Measurements from ENCODE around the gene CAPN2.
"Not testable (repeated sequence)": the region's sequence is repeated elsewhere in the genome, so short reads cannot be mapped to it uniquely, and the experiment has no call there.

CAPN2 gene

DNA sequence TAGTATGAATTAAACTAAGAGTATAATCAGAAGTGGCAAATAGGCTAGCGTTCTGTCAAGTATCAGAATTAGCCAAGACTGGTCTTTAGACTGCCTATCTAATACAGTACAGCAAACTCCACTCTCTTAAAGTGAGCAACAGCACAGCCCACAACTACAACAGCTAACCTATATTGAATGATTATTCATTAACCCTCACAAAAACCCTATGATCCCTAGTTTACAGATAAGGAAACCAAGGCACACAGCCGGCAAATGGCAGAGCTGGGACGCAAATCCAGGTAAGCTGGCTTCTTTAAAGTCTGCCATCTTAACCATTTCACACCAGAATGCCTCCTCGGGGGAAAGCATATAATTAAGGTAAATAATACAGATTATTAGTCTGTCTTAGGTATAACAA, 81.4 kb downstream of the CAPN2 start:
- no peak for DNase-seq

DNA sequence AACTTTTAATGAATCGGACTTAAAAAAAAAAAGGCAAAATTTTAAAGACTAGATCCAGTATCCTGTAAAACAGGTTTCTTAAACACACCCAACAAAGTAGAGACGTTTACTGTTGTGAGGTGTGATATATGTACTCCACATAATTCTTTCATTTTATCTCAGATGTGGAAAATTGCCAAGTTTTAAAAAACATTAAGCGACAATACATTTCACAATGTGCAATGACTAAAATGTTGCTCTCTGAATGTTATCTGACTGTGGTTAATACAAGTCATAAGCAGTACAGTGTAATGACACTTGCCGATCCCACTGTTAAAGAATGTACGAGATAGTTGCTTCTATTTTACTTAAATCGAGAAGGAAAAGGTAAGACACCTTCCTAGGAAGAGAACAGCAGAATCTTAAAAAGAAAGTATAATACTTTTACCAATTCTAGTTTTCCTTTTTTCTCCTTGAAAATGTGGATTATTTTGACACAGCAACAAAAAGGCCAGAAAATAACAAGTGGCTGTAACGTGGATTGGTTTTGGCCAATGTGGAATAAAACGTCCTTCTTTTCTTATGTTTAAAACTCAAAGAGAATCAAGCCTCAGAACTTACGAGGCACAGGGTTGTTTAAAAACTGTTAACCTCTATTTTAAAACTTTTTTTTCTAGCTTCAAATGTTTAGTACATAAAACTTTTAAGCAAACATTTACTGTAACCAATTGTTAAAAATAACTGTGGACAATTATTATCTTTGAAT, 82.0 kb downstream of the CAPN2 start:
- peak; percentile 75 for DNase-seq

DNA sequence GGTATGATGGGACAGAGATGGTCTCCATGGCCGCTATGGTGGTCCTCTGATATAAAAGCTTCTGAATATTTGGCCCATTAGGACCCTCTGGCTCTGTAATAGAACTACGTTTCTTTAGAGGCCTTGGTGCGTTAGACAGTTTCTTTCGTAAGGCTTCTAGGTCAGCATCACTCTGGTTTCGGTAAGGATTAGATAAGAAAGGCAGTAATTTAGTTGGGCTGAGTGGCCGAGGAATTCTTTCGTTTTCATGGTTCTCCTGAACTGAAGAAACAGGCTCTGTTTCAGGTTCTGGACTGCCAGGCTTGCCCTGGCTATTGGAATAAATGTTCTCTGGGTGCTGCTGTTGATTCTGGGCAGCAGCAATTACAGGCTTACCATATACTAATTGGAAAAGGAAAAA, 83.9 kb downstream of the CAPN2 start:
- DNase-seq = no peak

DNA sequence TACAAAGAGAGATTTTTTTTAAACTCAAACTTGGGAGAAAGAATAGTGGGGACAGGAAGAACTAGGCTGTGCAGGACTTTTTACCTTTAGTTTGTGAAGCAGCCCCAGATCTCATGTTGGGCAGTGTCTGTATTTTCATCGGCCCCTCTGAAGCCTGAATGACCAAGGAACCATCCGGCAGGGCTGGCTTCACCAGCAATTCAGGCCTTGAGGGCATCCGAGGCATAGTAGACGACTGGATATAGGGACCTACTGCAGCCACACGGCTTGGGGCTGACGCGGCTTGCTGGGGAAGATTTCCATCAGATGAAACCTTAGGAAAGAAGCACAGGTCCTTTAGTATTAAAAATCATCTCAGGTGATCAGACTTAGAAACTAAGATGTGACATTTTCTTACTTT, 89.7 kb downstream of the CAPN2 start:
- no peak for DNase-seq

DNA sequence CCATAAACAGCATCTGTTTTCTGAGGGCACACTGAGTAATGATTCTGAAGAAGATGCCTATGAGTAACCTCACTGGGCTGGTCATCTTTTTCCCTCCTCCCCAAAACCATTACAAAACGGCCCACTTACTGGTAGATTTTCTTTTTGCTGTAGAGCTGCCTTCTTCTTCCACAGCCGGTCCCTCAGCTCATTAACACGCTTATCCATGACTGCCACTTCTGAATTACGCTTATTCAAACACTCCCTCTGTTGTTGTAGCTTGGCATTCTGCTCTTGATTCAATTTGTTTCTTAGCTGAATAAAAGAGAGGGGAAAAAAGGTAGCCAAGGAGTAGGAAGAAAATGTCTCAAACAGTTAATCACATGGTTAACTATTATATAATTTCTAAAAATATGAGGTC, 90.3 kb downstream of the CAPN2 start:
- no peak for DNase-seq

DNA sequence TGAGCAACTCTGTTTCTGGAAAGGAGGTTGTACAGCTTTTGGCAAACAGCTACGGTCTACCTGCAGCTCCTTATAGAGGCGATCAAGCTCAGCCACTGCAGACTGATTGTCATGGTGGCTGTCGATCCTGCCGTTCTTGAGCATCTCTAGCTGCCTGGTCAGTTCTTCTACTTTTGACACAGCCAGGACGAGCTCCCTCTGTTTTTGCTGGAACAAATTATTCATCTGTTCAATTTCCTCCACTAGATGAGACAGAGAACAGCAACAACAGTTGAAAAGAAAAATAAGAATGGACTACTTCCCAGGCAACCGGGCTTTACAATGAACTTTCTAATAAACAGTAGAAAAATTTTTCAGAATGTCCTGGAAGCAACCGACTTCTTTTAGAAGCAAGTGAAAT, 90.9 kb downstream of the CAPN2 start:
- DNase-seq = no peak

DNA sequence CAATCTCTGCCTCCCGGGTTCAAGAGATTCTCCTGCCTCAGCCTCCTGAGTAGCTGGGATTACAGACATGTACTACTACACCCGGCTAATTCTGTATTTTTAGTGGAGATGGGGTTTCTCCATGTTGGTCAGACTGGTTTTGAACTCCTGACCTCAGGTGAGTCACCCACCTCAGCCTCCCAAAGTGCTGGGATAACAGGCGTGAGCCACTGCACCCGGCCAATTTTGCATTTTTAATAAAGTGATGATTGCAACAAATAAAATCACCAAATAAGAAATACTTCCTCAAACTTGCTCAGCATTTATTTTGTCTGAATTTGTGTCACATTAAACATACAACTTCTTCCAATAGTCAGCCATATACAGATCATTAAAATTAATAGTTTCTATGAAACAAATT, 97.6 kb downstream of the CAPN2 start:
- not testable (repeated sequence) for DNase-seq

DNA sequence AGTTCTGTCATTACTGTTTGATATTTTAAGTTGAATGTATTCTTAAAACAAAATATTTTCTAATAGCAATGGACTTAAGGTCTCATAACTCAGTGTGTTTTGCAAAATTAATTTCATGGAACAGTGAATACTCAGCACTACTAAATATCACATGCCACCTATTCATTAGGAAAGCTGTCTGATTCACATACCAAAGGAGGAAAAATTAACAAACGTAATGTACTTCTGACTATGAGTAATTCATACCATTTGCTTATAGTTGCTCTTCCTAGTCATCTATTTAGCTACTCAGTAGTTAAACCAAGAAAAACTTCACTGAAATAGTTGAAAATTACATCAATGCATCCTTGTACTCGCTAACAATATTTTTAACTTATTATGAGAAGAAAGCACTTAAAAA, 98.2 kb downstream of the CAPN2 start:
- no peak for DNase-seq

DNA sequence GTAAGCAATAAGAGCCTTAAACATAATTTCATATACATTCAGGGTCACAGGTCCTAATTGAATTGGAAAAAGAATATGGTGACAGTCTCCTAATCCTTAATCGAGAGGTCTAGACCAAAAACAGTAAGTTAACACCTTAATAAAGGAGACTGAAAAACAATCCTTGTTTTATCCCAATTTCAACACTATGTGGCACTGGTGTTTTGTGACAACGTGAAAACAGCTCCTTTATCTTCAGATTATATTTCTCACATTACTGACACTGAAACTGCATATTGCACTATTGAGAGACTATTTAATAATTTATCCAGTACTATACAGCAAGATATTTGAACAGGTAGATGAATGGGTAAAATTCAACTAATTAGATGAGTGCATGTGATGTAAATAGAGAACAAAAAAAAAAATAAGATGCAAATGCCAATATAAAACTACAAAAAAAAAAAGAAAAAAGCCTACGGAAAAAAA, 99.3 kb downstream of the CAPN2 start:
- peak; percentile 77 for DNase-seq

DNA sequence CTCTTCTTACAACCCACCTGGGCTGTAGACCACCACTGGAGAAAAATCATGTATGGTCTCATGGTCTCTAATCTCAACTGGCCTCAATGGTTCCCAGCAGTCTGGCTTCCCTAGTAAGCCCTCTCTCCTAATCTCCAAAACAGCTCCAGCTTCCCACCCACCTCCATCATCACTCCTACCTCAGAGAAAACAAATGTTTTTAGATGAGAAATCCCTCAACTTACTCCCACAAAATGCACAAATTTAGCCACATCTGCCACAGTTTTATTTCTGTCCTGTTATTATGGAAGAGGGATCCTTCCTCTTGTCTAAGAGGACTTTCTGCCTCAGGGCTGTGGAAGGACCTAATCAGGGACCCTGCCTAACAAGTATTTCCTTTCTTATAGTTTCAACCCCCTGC, 101.3 kb downstream of the CAPN2 start:
- DNase-seq = no peak

DNA sequence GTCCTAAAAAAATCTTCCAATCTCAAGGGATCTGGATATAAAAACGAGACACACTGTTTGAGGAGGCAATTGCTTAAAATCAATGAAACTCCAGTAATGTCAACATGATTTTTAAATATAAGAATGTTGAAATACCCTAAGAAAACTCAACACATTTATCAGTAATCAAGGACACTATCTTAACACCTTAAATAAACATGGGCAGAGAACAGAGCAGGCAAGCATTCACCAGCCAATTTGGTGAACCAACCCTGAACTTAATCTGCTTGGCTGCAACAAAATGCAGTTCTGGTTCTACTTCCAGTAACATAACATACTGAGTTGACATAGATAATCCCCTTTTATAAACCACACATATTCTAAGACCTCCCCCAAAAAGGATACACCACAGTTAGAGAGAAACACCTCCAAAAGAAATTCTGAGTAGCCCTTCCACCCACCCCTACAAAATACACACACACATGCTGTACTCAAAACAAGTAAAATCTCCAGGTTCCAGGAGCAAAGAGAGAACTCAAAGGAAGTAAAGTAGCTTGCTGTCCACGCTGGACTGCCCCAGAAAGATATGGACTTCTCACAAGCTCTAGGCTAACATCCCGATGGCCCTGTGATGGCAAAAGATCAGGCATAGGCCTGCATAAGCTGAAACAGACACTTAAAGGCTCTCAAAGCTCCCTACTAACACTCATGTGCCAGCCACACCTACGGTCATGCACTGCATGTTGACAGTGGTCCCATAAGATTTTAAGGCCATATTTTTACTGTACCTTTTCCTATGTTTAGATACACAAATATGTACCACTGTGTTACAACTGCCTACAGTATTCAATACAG, 102.9 kb downstream of the CAPN2 start:
- no peak for DNase-seq

DNA sequence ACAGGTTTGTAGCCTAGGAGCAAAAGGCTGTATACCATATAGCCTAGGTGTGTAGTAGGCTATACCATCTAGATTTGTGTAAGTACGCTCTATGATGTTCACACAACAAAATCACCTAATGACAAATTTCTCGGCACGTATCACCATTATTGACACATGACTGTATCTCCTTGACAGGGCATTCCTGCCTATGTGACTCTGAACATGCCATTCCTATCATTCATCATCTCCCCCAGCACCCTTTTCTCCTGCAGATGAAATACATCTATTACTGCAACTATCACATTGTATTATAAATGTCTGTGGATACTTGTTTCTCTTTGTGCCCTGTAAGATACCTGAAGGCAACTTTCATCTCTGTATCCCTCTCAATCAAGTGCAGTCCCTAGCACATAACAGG, 103.5 kb downstream of the CAPN2 start:
- DNase-seq = no peak

DNA sequence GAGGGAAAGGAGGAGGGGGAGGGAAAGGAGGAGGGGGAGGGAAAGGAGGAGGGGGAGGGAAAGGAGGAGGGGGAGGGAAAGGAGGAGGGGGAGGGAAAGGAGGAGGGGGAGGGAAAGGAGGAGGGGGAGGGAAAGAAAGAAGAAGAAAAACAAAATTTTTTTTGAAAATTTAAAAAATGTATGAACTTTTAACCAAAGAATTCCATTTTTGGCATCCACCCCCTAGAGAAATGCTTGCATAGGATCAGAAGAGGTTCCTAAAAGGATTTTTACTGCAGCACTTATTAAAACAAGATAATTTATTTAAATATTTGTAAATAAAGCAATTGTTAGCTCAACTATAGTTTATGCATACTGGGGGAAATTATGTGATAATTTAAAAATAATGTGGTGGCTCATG, 104.9 kb downstream of the CAPN2 start:
- DNase-seq = not testable (repeated sequence)

DNA sequence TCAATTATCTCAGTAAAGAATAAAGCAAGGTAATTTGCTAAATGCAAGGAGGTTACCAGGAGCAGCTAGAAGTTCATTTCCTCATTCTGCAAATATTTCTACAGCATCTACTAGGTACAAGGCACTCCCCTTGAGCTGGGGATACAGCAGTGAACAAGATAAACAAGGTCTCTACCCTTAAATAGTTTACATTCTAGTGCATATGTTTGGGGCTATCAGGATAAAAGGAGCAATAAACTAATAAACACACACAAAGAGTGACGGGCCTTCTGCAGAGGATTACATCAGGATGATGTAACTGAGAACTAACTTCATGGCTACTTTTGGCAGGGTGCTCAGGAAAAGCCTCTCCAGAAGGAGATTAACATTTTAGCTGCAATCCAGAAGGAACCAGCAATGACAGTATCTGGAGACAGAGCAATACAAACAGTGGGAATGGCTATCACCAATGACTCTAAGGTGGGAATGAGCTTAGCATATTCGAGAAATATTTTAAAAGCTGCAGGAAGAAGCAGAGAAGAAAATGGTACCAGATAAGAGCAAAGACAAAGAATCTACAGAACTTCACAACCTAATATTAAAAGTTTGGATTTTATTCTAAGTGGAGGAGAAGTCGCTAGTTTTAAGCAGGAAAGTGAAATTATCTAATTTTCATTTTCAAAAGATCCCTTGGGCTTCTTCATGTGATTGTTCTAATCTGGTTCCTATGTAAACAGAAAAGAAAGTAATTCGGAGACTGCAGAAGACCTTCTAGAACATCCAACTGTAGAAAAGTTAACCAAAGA, 107.6 kb downstream of the CAPN2 start:
- DNase-seq = no peak

DNA sequence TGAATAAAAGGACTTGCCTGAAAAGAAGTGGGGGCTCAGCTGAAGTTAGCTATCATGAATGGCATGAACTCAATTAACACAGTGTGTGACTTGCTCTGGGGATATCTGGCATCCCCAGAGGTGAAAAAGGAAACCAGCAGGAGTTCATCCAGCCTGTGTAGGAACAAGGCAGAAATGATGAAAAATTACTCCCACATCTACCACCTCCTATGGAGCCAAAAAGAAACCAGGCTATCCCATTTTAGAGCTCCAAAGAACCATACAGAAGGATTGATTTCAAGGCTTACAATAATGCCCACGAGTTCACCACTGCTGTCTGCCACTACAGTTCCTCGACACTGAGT, 108.1 kb downstream of the CAPN2 start:
- DNase-seq = no peak

DNA sequence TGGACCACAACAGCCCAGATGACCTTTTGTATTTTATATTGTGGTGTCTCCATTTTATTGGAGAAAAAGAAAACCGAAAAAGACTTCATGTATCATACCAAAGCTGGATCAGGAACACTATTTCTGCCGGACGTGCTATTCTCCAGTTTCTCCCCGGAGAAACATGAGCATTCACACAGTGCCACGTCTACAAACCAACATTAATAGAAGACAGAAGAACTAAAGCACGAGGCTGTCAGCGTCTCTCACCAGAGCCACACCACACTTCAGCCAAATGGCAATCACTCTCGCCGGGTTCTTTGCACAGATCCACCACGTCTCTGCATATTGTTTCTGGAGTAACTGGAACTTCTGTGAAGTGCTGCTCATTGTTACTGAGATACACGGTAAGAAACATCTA, 108.6 kb downstream of the CAPN2 start:
- no peak for DNase-seq

DNA sequence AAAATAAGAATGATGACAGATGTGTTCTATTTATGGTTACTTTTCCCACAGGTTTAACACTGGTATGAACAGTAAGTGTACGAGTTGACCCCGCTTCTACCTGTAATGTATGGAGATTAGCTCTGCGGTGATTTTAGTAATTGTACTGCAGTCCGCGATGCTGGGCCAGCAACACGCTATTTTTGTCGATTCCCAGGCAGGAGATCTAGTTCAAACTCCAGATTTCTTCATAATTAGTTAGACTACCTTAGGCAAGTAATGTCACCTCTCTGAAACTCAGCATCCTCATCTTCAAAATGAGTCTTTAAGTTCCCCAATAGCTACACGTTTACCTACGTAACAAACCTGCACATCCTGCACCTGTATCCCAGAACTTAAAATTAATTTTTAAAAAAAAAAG, 111.9 kb downstream of the CAPN2 start:
- no peak for DNase-seq

DNA sequence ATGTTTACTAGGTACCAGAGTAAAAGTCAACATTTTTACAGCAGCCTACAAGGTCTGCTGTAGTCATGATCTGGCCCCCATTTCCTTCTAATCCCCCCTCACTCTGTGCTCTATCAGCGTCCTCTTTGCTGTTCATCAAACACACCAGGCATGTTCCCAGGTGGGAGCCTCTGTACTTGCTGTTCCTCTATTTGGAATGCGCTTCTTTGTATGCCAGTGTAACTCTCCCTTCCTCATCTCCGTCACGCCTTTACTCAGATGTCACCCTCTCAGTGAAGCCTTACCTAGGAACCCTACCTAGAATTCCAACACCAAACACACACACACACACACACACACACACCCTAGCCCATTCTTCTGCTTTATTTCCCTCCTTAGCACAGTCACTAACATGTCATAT, 112.4 kb downstream of the CAPN2 start:
- no peak for DNase-seq
